Right cardiac atrium (tissue), 5 donors: ENCODE data around the gene RNF10. TPM values are rescaled to one million over a fixed set of nuclear protein-coding genes. Genes with fewer than 3 reads are reported as not detected.

Experiments
- ATAC-seq, 2 donors: fragments of 200-7000 bp; cut with Tn5 transposase; one replicate each; pipeline versions ENCODE4 v1.8.0 to v1.9.1; 2020; ENCODE audit warnings: moderate library complexity in 2 of 2, mild to moderate bottlenecking in 1 of 2
- DNase-seq, 3 donors: peaks; one replicate each; pipeline ENCODE4 v3.0.0-alpha.2; 2020
- H3K27ac ChIP-seq: one replicate; pipeline ENCODE4 v1.5.1; 2013; ENCODE audit warnings: mild to moderate bottlenecking, low read length, control low read depth, moderate library complexity
- H3K27me3 ChIP-seq: one replicate; pipeline ENCODE4 v1.6.1; 2013; ENCODE audit not compliant: control insufficient read depth, insufficient read depth
- H3K4me1 ChIP-seq: one replicate; pipeline ENCODE4 v1.6.1; 2013; ENCODE audit warnings: low read length; ENCODE audit not compliant: control insufficient read depth, insufficient read depth
- H3K4me3 ChIP-seq: one replicate; pipeline ENCODE4 v1.5.1; 2013; ENCODE audit warnings: low read length, control low read depth
- H3K9me3 ChIP-seq: one replicate; pipeline ENCODE4 v1.6.1; 2013; ENCODE audit warnings: low read length; ENCODE audit not compliant: control insufficient read depth
- WGBS: extraction: QIAGEN DNeasy Blood & Tissue Kit; methylation state at CpG from one replicate; pipeline ENCODE4 v1.1.7; 2013; 5-methylcytosine and 5-hydroxymethylcytosine counted together
- intact Hi-C, 4 donors: fragments of 100-400 bp; cut with DNase I; formaldehyde crosslinking; loops; one replicate each; pipeline versions ENCODE4 v1.11.0 to v1.14.0; 2022 to 2023
- polyA plus RNA-seq: library from polyadenylated mRNA; stranded (reverse); fragments of 200-250 nt; gene quantifications from one replicate; pipeline ENCODE4 v1.2.3, GENCODE V29; 2013
- total RNA-seq, 4 donors: library from RNA; stranded (reverse); fragmentation: NEBNext Ultra II Directional; extraction: Animal tissue kit (Norgen Biotek cat#: 25700); gene quantifications; one replicate each; pipeline ENCODE4 v1.2.1, GENCODE V29; 2021
- donor health status: healthy with polysubstance abuse.
- donor health status: DM: no; HTN: yes; CAD: no.
- donor health status: DM: no; HTN: no; CAD: no.
- donor health status: DM: no; HTN: yes; CAD: no; lungs with severe emphysema.
- donor health status: DM: yes; HTN: yes; CAD: no.

RNF10 gene
- total and polyA plus RNA-seq, 5 donors = 235 to 281 (median 238) TPM

GRCh38 chr12:120580787-120581723 lies 46.9 kb downstream of the RNF10 start, which contains the start of gene POP5:
POP5 (minus strand) TSS chr12:120581402; CDS start chr12:120581362, 40 bp downstream.
- Histone ChIP-seq H3K27me3 (no peaks in the 10 kb centered on the region), H3K27ac (peak within 1 kb of the TSS; percentile 60), H3K4me1 (no peaks in the 10 kb centered on the region), H3K9me3 (no peaks in the 10 kb centered on the region), H3K4me3 (peak within 1 kb of the TSS; percentile 74)
- WGBS = under 1% methylated on average over 56 of the region's 56 CpGs
- peak; percentile 95 to 98 (median 98) for DNase-seq
- peak; percentile 93 to 95 for ATAC-seq
- intact Hi-C loops = loop anchor here (5.0 to 10.0 kb wide), 6 partner anchors 66 to 514 kb away; partner anchors contain the start of genes HNF1A (in 1 of the 4) and UNC119B (in 1 of the 4)

- ATAC-seq (no peak), DNase-seq (no peak)
- intact Hi-C loops = loop anchor here (2.0 to 10.0 kb wide), 7 partner anchors 65 to 513 kb away; partner anchors contain the start of genes HNF1A (in 1 of the 4) and UNC119B (in 1 of the 4)
- no peaks in the 10 kb centered on the region for H3K27me3 ChIP-seq
- WGBS = 40% methylated on average over 9 of the region's 9 CpGs
- H3K4me3 ChIP-seq = peak overlapping the region; percentile 74
- H3K27ac ChIP-seq = no peak overlapping the region
- H3K9me3 ChIP-seq = no peaks in the 10 kb centered on the region
- no peaks in the 10 kb centered on the region for H3K4me1 ChIP-seq
These were observed 47.8 kb downstream of the RNF10 start for GRCh38 chr12:120581998-120582397.

- Histone ChIP-seq H3K9me3 (no peaks in the 10 kb centered on the region), H3K27ac (no peak overlapping the region), H3K27me3 (no peaks in the 10 kb centered on the region), H3K4me1 (no peaks in the 10 kb centered on the region), H3K4me3 (no peak overlapping the region)
- peak; percentile 77 to 90 (median 88) for DNase-seq
- peak; percentile 29 to 58 for ATAC-seq
- WGBS = 20% methylated on average over 20 of the region's 20 CpGs
- intact Hi-C loops = loop anchor here (2.0 to 10.0 kb wide), 7 partner anchors 64 to 511 kb away; partner anchors contain the start of genes HNF1A (in 1 of the 4) and UNC119B (in 1 of the 4)
These were observed 49.4 kb downstream of the RNF10 start for GRCh38 chr12:120583478-120584030.

- intact Hi-C loops = loop anchor here (5.0 to 10.0 kb wide), 7 partner anchors 58 to 510 kb away; partner anchors contain the start of genes UNC119B (in 2 of the 4), CABP1 (in 1 of the 4) and HNF1A (in 1 of the 4)
- Histone ChIP-seq H3K4me1 (no peaks in the 10 kb centered on the region), H3K27me3 (no peaks in the 10 kb centered on the region), H3K27ac (peak overlapping the region; percentile 23), H3K9me3 (no peaks in the 10 kb centered on the region), H3K4me3 (peak overlapping the region; percentile 43)
- ATAC-seq = peak; percentile 56 to 57
- 2% methylated on average over 65 of the region's 65 CpGs for WGBS
- DNase-seq = peak; percentile 55 to 86 (median 84)
These were observed 50.4 kb downstream of the RNF10 start for GRCh38 chr12:120584343-120585149.

GRCh38 chr12:120586206-120586605 lies 52.0 kb downstream of the RNF10 start:
- 68% methylated on average over 7 of the region's 7 CpGs for WGBS
- intact Hi-C loops = loop anchor here in 3 of 4 donors (5.0 to 10.0 kb wide), 5 partner anchors 56 to 509 kb away; partner anchors contain the start of genes CABP1 (in 1 of the 3), HNF1A (in 1 of the 3) and UNC119B (in 1 of the 3)
- H3K4me1 ChIP-seq = no peaks in the 10 kb centered on the region
- H3K27ac ChIP-seq = no peak overlapping the region
- no peak overlapping the region for H3K4me3 ChIP-seq
- no peaks in the 10 kb centered on the region for H3K27me3 ChIP-seq
- no peak for DNase-seq
- no peak for ATAC-seq
- H3K9me3 ChIP-seq = no peaks in the 10 kb centered on the region

- intact Hi-C loops = loop anchor here in 3 of 4 donors (5.0 to 10.0 kb wide), 5 partner anchors 55 to 508 kb away; partner anchors contain the start of genes CABP1 (in 1 of the 3), HNF1A (in 1 of the 3) and UNC119B (in 1 of the 3)
- Histone ChIP-seq H3K4me1 (no peaks in the 10 kb centered on the region), H3K9me3 (no peaks in the 10 kb centered on the region), H3K27ac (no peak overlapping the region), H3K27me3 (no peaks in the 10 kb centered on the region), H3K4me3 (no peak overlapping the region)
- WGBS = 92% methylated on average over 2 of the region's 2 CpGs
- DNase-seq (no peak), ATAC-seq (no peak)
These were observed 52.7 kb downstream of the RNF10 start for GRCh38 chr12:120586860-120587259.

- H3K4me3 ChIP-seq = no peak overlapping the region
- intact Hi-C loops = loop anchor here in 3 of 4 donors (5.0 to 10.0 kb wide), 5 partner anchors 54 to 506 kb away; partner anchors contain the start of genes CABP1 (in 1 of the 3), HNF1A (in 1 of the 3) and UNC119B (in 1 of the 3)
- WGBS = 100% methylated on average over 1 of the region's 1 CpG
- peak overlapping the region; percentile 77 for H3K27ac ChIP-seq
- no peak for DNase-seq
- no peaks in the 10 kb centered on the region for H3K4me1 ChIP-seq
- H3K9me3 ChIP-seq = no peaks in the 10 kb centered on the region
- no peak for ATAC-seq
- no peaks in the 10 kb centered on the region for H3K27me3 ChIP-seq
These were observed 54.2 kb downstream of the RNF10 start for GRCh38 chr12:120588371-120588770.

GRCh38 chr12:120588948-120589930 lies 55.1 kb downstream of the RNF10 start:
- 49% methylated on average over 17 of the region's 17 CpGs for WGBS
- no peaks in the 10 kb centered on the region for H3K4me1 ChIP-seq
- H3K4me3 ChIP-seq = no peak overlapping the region
- no peaks in the 10 kb centered on the region for H3K9me3 ChIP-seq
- H3K27ac ChIP-seq = peak overlapping the region; percentile 77
- DNase-seq (peak; percentile 71 to 93 (median 92)), ATAC-seq (peak; percentile 74 to 83)
- intact Hi-C loops = loop anchor here in 3 of 4 donors (5.0 to 10.0 kb wide), 5 partner anchors 53 to 506 kb away; partner anchors contain the start of genes CABP1 (in 1 of the 3), HNF1A (in 1 of the 3) and UNC119B (in 1 of the 3)
- H3K27me3 ChIP-seq = no peaks in the 10 kb centered on the region

GRCh38 chr12:120590741-120591407 lies 56.7 kb downstream of the RNF10 start:
- WGBS = 81% methylated on average over 6 of the region's 6 CpGs

More at GRCh38 chr12:120590741-120591407, 56.7 kb downstream of the RNF10 start:
- ATAC-seq (peak in 1 of 2 donors; percentile 15), DNase-seq (no peak)
- no peaks in the 10 kb centered on the region for H3K9me3 ChIP-seq
- H3K27ac ChIP-seq = no peak overlapping the region
- H3K4me1 ChIP-seq = no peaks in the 10 kb centered on the region
- no peak overlapping the region for H3K4me3 ChIP-seq
- H3K27me3 ChIP-seq = no peaks in the 10 kb centered on the region
- intact Hi-C loops = loop anchor here in 1 of 4 donors (10.0 kb wide), 1 partner anchor 54 kb away; the partner anchor contains the start of gene CABP1
